ENCODE measurements around the gene PGM1.

The PGM1 gene

DNA sequence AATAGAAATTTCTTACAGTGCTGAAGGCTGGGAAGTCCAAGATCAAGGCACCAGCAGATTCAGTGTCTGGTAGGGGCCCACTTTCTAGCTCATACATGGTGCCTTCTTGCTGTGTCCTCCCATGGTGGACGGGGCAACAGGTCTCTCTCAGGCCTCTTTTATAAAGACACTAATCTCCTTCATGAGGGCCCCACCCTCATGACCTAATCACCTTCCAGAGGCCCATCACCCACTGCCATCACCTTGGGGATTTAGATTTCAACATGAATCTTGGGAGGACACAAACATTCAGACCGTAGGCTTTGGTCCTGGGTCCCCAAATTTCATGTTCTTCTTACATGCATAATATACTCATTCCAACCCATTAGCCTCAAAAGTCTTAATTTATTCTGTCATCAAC is 71.5 kb downstream of the PGM1 start:
- TF ChIP-seq CTCF (IDR thresholded peaks at IDR 0.05; ENCODE audit: low read depth, low read length), result no peak
- no peak overlapping the region for H3K4me3 ChIP-seq (ENCODE audit: low read depth, low read length)

DNA sequence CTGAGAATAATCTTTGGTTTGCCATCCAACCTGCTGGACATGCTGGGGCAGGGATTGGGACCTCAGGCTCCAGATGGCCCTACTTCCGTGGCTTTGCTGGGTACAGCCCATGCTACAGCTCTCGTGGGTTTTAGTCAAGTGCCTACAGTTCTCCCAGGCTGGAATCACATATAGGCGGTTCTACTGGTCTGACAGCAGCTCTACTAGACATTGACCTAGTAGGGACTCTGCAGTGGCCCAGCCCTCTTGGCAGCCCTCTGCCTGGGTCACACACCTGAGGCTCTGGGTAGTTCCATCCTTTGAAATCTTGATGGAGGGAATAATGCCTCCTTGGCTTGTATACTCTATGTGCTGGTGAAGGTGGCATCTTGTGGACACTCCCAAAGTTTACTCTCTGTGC is 72.2 kb downstream of the PGM1 start:
- no peak for TF ChIP-seq CTCF (IDR thresholded peaks at IDR 0.05; ENCODE audit: low read depth, low read length)
- H3K4me3 ChIP-seq (ENCODE audit: low read depth, low read length), result no peak overlapping the region

DNA sequence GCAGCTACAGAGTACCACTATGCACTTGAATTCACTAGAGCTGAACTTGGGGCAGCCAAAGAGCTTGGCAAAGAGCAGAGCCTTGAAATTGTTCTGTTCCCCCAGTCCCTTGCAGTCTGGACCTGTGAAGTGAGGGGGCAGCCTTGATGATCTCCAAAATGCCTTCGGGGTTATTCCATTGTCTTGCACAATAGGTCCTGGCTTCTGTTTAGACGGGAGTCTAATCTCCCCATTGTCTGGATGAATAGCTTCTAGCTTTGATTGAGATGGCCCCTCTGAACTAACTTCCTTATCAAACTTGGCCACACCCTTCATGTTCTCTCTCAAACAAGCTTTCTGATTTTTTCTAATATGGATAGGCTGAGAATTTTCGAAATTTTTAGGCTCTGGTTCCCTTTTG is 72.6 kb downstream of the PGM1 start:
- no peak overlapping the region for H3K4me3 ChIP-seq (ENCODE audit: low read depth, low read length)
- no peak for TF ChIP-seq CTCF (IDR thresholded peaks at IDR 0.05; ENCODE audit: low read depth, low read length)

DNA sequence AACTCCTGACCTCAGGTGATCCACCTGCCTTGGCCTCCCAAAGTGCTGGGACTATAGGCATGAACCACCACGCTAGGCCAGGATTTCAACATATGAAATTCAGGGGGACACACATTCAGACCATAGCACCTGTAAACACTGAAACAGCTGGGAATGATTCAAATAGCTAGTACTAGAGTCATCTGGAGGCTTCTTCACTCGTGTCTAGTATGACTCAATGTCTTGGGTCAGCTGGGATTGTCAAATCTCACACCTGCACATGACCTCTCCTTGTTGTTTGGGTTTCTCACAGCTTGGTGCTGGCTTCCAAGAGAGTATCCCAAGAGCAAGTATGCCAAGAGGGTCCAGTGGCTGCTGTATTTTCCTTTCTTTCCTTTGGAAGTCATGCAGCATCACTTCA is 75.1 kb downstream of the PGM1 start:
- TF ChIP-seq CTCF (IDR thresholded peaks at IDR 0.05; ENCODE audit: low read depth, low read length), result no peak
- H3K4me3 ChIP-seq (ENCODE audit: low read depth, low read length), result no peak overlapping the region

- no peak for TF ChIP-seq CTCF (IDR thresholded peaks at IDR 0.05; ENCODE audit: low read depth, low read length)
- no peak overlapping the region for H3K4me3 ChIP-seq (ENCODE audit: low read depth, low read length)
Measured at GRCh38 chr1:63669151-63669961, 76.1 kb downstream of the PGM1 start.

- no peak overlapping the region for H3K4me3 ChIP-seq (ENCODE audit: low read depth, low read length)
- TF ChIP-seq CTCF (IDR thresholded peaks at IDR 0.05; ENCODE audit: low read depth, low read length), result no peak
Measured at GRCh38 chr1:63670164-63670563, 77.0 kb downstream of the PGM1 start.

- H3K4me3 ChIP-seq (ENCODE audit: low read depth, low read length), result no peak overlapping the region
- no peak for TF ChIP-seq CTCF (IDR thresholded peaks at IDR 0.05; ENCODE audit: low read depth, low read length)
Measured at GRCh38 chr1:63671514-63671913, 78.3 kb downstream of the PGM1 start.

Measured in WI38 (cell line).